Measurements from ENCODE around the gene IFNE.

- no peak for TF ChIP-seq CTCF (IDR thresholded peaks at IDR 0.05)
- no peak for TF ChIP-seq POLR2A (IDR thresholded peaks at IDR 0.05)
- TF ChIP-seq POLR2AphosphoS5 (IDR thresholded peaks at IDR 0.05): no peak
Observed at GRCh38 chr9:21470126-21470525, 12.0 kb downstream of the IFNE start.
